OCI-LY7 (cell line): ENCODE data around the gene SP110. TPM values are rescaled to one million over a fixed set of nuclear protein-coding genes. Genes with fewer than 3 reads are reported as not detected.

Experiments
- total RNA-seq, 2 experiments: library from RNA; depleted of rRNA in 1 of 2; stranded (reverse); fragments of >200 nt in 1 of 2; shearing (Covaris generic) in 1 of 2; gene quantifications; 2 replicates each; pipeline ENCODE4 v1.2.3, GENCODE V29; 2014 to 2022

Gene SP110
- total RNA-seq, 2 experiments from 2014 or later: 9.3 to 15.7 TPM

Other genes with a start within 250 kb of the SP110 start
- not detected in 2 replicates for gene SLC16A14, start 151.1 kb downstream of the SP110 start, total RNA-seq (2014; rRNA removed; shearing (Covaris generic))
- not detected in 2 replicates for gene SLC16A14, start 151.1 kb downstream of the SP110 start, total RNA-seq (2022)
- gene SP140, start 5.8 kb upstream of the SP110 start, total RNA-seq (2014; rRNA removed; shearing (Covaris generic)): 4.3 and 4.8 TPM in 2 replicates
- gene SP140, start 5.8 kb upstream of the SP110 start, total RNA-seq (2022): 4.4 and 6.4 TPM in 2 replicates
- 7.5 and 10.4 TPM in 2 replicates for gene SP140L, start 107.2 kb upstream of the SP110 start, total RNA-seq (2014; rRNA removed; shearing (Covaris generic))
- gene SP140L, start 107.2 kb upstream of the SP110 start, total RNA-seq (2022): 17.0 and 19.3 TPM in 2 replicates
- 44.6 and 60.5 TPM in 2 replicates for gene SP100, start 196.2 kb upstream of the SP110 start, total RNA-seq (2014; rRNA removed; shearing (Covaris generic))
- 54.5 and 63.3 TPM in 2 replicates for gene SP100, start 196.2 kb upstream of the SP110 start, total RNA-seq (2022)